A673 (cell line): ENCODE data around the gene APBB2. TPM values are rescaled to one million over a fixed set of nuclear protein-coding genes. Genes with fewer than 3 reads are reported as not detected.
"Not testable (repeated sequence)": the region's sequence is repeated elsewhere in the genome, so short reads cannot be mapped to it uniquely, and the experiment has no call there.

Experiments used
- BruUV-seq: library from RNA; stranded (reverse); fragments of 400-500 nt; replicated peaks from 2 replicates; lab custom pipeline; 2021; lab: Mats Ljungman, UMichigan
- CTCF ChIA-PET: fragments of 300-600 bp; sonication (Branson Sonifier 250); formaldehyde crosslinking; loops from one replicate; lab custom pipeline; 2022; ENCODE audit warnings: antibody characterized with exemption; lab: Charles Lee
- POLR2A ChIA-PET: fragments of 300-600 bp; sonication (Branson Sonifier 250); formaldehyde crosslinking; loops from one replicate; lab custom pipeline; 2022; ENCODE audit warnings: antibody characterized with exemption; ENCODE audit not compliant: low non-redundant PET; lab: Charles Lee
- DNase-seq: peaks from one replicate; pipeline ENCODE4 v3.0.0-alpha.2; 2015; ENCODE audit warnings: low spot score
- H3K27ac ChIP-seq: fragments of 200-600 bp; sonication (generic); 2 replicates; pipeline ENCODE4 v1.5.1; 2016; ENCODE audit warnings: mixed run types, low read depth, mild to moderate bottlenecking, mixed read lengths, antibody characterized with exemption, low read length; ENCODE audit not compliant: poor library complexity, severe bottlenecking
- H3K27me3 ChIP-seq: fragments of 200-600 bp; sonication (generic); replicated peaks from 2 replicates; pipeline ENCODE4 v1.6.1; 2017; ENCODE audit warnings: mixed run types, low read depth, mild to moderate bottlenecking, mixed read lengths, antibody characterized with exemption, low read length; ENCODE audit not compliant: insufficient read depth, poor library complexity
- H3K36me3 ChIP-seq: fragments of 200-600 bp; sonication (generic); 2 replicates; pipeline ENCODE4 v1.6.1; 2016; ENCODE audit warnings: mixed run types, mild to moderate bottlenecking, mixed read lengths, antibody characterized with exemption, low read length; ENCODE audit not compliant: insufficient read depth, poor library complexity, severe bottlenecking
- H3K4me1 ChIP-seq: fragments of 200-600 bp; sonication (generic); 2 replicates; pipeline ENCODE4 v1.6.1; 2017; ENCODE audit warnings: mixed run types, mild to moderate bottlenecking, mixed read lengths, antibody characterized with exemption, low read length; ENCODE audit not compliant: insufficient read depth, poor library complexity, severe bottlenecking
- H3K4me3 ChIP-seq: fragments of 200-600 bp; sonication (generic); 2 replicates; pipeline ENCODE4 v1.5.1; 2016; ENCODE audit warnings: low read depth, mixed run types, mild to moderate bottlenecking, mixed read lengths, low read length; ENCODE audit not compliant: poor library complexity, severe bottlenecking
- H3K9me3 ChIP-seq: fragments of 200-600 bp; sonication (generic); 2 replicates; pipeline ENCODE4 v1.6.1; 2016; ENCODE audit warnings: mixed run types, low read depth, mild to moderate bottlenecking, mixed read lengths, antibody characterized with exemption, low read length; ENCODE audit not compliant: poor library complexity, severe bottlenecking
- EZH2 ChIP-seq: fragments of 200-600 bp; sonication (generic); IDR thresholded peaks from 2 replicates; pipeline ENCODE4 v1.6.1; 2017; ENCODE audit warnings: borderline replicate concordance, low read depth, mild to moderate bottlenecking, mixed read lengths, antibody characterized with exemption, low read length; ENCODE audit not compliant: poor library complexity, severe bottlenecking
- intact Hi-C: fragments of 100-400 bp; cut with micrococcal nuclease; formaldehyde crosslinking; loops from one replicate; pipeline ENCODE4 v1.10.0; 2022; ENCODE audit not compliant: unreplicated experiment
- total RNA-seq: library from RNA; stranded (reverse); gene quantifications from 2 replicates; pipeline ENCODE4 v1.2.3, GENCODE V29; 2021
- TF ChIP-seq, protein P1 (sequence below): fragments of 300-800, 200-600 bp; sonication (generic); conservative IDR thresholded peaks from 2 replicates; pipeline ENCODE4 v1.5.1; 2017; ENCODE audit warnings: low read depth, mild to moderate bottlenecking, antibody characterized with exemption, low read length, moderate library complexity, mixed read lengths

The APBB2 gene
- total RNA-seq, 1 experiment from 2014 or later = 10.3 TPM

DNA sequence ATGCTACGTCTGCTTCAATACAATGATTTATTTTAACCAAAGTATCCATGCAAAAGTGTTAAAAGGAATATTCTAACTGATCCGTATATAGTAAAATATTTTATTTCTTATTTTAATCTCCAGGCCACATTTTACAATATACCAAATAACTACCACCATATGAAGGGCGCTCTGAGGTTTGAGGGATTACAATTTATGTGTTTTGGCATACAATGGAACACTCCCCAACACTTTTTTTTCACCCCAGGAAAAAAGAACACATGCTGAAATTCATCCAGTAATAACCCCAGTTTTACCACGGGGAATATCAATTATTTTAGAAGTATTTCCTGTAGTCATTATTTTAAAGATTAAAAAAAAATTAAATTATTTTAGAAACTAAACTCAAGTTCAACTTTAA lies 65.4 kb downstream of the APBB2 start:
- POLR2A ChIA-PET = no interaction called here
- TF ChIP-seq, protein P1, sequence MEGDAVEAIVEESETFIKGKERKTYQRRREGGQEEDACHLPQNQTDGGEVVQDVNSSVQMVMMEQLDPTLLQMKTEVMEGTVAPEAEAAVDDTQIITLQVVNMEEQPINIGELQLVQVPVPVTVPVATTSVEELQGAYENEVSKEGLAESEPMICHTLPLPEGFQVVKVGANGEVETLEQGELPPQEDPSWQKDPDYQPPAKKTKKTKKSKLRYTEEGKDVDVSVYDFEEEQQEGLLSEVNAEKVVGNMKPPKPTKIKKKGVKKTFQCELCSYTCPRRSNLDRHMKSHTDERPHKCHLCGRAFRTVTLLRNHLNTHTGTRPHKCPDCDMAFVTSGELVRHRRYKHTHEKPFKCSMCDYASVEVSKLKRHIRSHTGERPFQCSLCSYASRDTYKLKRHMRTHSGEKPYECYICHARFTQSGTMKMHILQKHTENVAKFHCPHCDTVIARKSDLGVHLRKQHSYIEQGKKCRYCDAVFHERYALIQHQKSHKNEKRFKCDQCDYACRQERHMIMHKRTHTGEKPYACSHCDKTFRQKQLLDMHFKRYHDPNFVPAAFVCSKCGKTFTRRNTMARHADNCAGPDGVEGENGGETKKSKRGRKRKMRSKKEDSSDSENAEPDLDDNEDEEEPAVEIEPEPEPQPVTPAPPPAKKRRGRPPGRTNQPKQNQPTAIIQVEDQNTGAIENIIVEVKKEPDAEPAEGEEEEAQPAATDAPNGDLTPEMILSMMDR = no peak
- TF ChIP-seq EZH2 = no peak
- no peak overlapping the region for H3K27ac ChIP-seq
- no peak for DNase-seq
- peaks cover 2% of the 10 kb centered on the region for H3K4me1 ChIP-seq
- CTCF ChIA-PET = no interaction called here
- no peaks in the 10 kb centered on the region for H3K9me3 ChIP-seq
- no TSS peak for BruUV-seq
- intact Hi-C loops = no loop called here
- no peaks in the 10 kb centered on the region for H3K36me3 ChIP-seq
- H3K27me3 ChIP-seq = peaks cover 3% of the 10 kb centered on the region
- no peak overlapping the region for H3K4me3 ChIP-seq

DNA sequence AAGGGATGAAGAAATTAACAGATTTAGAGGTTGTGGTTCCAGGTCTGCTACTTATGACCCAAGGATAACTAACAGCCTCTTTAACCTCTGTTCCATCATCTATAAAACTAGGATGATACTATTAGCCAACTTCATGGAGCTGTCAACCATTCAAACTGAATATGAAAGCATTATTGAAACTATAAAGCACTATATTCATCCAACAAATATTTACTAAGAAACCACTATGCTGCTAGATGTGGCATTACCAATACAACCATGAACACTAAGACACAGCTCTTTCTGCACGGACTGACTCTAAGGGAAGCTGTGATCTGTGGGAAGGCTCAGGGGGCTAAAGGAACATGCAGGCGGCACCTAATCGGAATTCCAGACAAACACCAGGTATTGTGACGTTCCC lies 66.0 kb downstream of the APBB2 start:
- Histone ChIP-seq H3K27me3 (peaks cover 3% of the 10 kb centered on the region), H3K9me3 (no peaks in the 10 kb centered on the region), H3K27ac (no peak overlapping the region), H3K36me3 (no peaks in the 10 kb centered on the region), H3K4me1 (peaks cover 8% of the 10 kb centered on the region), H3K4me3 (no peak overlapping the region)
- no peak for DNase-seq
- POLR2A ChIA-PET = no interaction called here
- intact Hi-C loops = no loop called here
- no TSS peak for BruUV-seq
- CTCF ChIA-PET = no interaction called here
- TF ChIP-seq, protein P1 = no peak
- TF ChIP-seq EZH2 = no peak

DNA sequence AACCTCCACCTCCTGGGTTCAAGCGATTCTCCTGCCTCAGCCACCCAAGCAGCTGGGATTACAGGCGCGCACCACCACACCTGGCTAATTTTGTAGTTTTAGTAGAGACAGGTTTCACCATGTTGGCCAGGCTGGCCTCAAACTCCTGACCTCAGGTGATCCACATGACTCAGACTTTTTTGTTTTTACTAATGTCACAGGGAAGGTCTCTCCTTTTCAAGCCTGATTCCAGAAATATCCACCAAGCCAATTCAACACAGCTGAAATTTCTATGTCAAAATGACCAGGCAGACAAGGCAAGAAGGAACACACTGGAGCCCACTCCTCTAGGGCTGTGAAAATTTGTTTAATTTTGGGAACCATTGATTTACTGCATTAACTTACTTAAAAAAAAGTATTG lies 66.8 kb downstream of the APBB2 start:
- CTCF ChIA-PET, H3K27me3 ChIP-seq, H3K9me3 ChIP-seq, POLR2A ChIA-PET, DNase-seq, BruUV-seq, H3K27ac ChIP-seq, H3K4me3 ChIP-seq, intact Hi-C loops, H3K36me3 ChIP-seq: not testable (repeated sequence)
- peaks cover 15% of the 10 kb centered on the region for H3K4me1 ChIP-seq

DNA sequence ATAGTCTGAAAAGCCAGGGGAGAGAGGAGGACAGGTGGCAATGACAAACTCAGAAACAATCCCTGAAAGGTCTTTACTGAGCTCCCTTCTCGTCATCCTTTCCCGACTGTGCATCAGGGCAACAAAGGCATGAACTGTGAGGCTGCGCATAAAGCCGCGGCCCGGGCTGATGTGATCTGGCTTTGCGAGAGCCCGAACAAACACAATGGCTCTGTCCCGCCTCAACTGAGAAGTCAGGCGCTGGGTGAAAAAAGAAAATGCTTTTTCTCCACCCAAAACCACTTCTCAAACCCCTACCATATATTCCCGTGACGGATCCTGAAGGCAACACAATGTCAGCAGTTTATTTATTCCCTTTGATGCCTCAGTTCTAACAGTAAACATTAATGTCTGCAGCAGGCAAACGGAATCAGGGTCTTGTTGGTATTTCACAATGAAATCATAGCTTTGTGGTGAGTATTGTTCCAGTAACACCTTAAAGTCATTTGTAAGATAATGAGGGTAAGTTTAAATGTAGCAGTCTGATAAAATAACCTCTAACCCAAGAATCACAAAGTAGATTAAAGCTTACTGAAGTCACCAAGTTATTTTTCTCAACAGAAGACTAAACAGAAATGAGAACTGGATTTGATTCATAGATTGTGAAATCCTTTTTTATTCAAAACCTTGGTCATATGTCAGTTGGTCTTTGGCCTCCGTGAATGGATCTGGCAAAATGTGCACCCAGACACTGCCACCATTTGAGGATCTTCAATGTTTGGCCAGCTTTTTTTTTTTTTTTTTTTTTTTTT lies 67.4 kb downstream of the APBB2 start:
- Histone ChIP-seq H3K9me3 (no peaks in the 10 kb centered on the region), H3K36me3 (no peaks in the 10 kb centered on the region), H3K4me1 (peaks cover 16% of the 10 kb centered on the region), H3K27ac (no peak overlapping the region), H3K27me3 (peaks cover 3% of the 10 kb centered on the region), H3K4me3 (no peak overlapping the region)
- ChIA-PET CTCF (interaction anchor here (0.5 kb wide), 2 partner anchors 63 to 249 kb away, joined by 3 to 4 read pairs; no protein-coding TSS in a partner anchor), POLR2A (interaction anchor here (0.6 kb wide), 1 partner anchor 70 kb away, joined by 29 read pairs; no protein-coding TSS in a partner anchor)
- no peak for DNase-seq
- BruUV-seq = no TSS peak
- TF ChIP-seq EZH2 = no peak
- TF ChIP-seq, protein P1 = no peak
- intact Hi-C loops = no loop called here
